Measurements from ENCODE around the gene STC2.

STC2 gene

GRCh38 chr5:173298213-173298926 lies 29.8 kb downstream of the STC2 start:
- peak overlapping the region; percentile 71 for H2BK5ac ChIP-seq (ENCODE audit: low read length)
- WGBS, 2 donors (ENCODE audit: extremely low coverage in 2 of 2, insufficient read length in 2 of 2, insufficient replicate concordance in 1 of 2) = no CpG with 5 or more reads among the region's 19 CpGs
- H2BK120ac ChIP-seq (ENCODE audit: low read depth, low read length) = no peak overlapping the region
- H4K91ac ChIP-seq (ENCODE audit: low read depth, low read length, poor library complexity) = peak overlapping the region; percentile 68
- H3K27ac ChIP-seq (replicated peaks; ENCODE audit: low read length) = peak overlapping the region; percentile 71
- no peak overlapping the region for H3K4me3 ChIP-seq (ENCODE audit: low read length in 2 of 2)
- peak overlapping the region; percentile 76 for H2AK5ac ChIP-seq (ENCODE audit: low read depth, low read length)
- no peak overlapping the region for H3K9ac ChIP-seq (ENCODE audit: low read depth, low read length, poor library complexity)
- no peaks in the 10 kb centered on the region for H3K9me3 ChIP-seq (replicated peaks in 1 of 2; ENCODE audit: control insufficient read depth in 2 of 2, insufficient read depth in 1 of 2, low read depth in 1 of 2, low read length in 2 of 2)
- no peak overlapping the region for H2BK15ac ChIP-seq (ENCODE audit: low read length)
- peaks cover 0 to 11% (median 0%) of the 10 kb centered on the region in 3 experiments for H3K27me3 ChIP-seq (ENCODE audit: control insufficient read depth in 3 of 3, insufficient read depth in 3 of 3, low read depth in 1 of 3, low read length in 3 of 3)
- peak overlapping the region; percentile 61 for H3K4ac ChIP-seq (ENCODE audit: low read length)
- peak overlapping the region; percentile 66 for H3K18ac ChIP-seq (ENCODE audit: low read length)
- no peak overlapping the region for H3K14ac ChIP-seq (ENCODE audit: low read length)
- H2AFZ ChIP-seq (ENCODE audit: low read length) = peak overlapping the region; percentile 43
- no peak overlapping the region for H4K8ac ChIP-seq (ENCODE audit: low read depth, low read length)
- no peak overlapping the region for H3K23ac ChIP-seq (ENCODE audit: low read depth, low read length, poor library complexity)
- peaks cover 32 to 46% of the 10 kb centered on the region in 2 donors for H3K4me1 ChIP-seq (ENCODE audit: control insufficient read depth in 2 of 2, insufficient read depth in 1 of 2, low read depth in 1 of 2, low read length in 2 of 2)
- peaks cover 1% of the 10 kb centered on the region for H3K79me1 ChIP-seq (ENCODE audit: low read depth, low read length)
- no peak overlapping the region for H2BK12ac ChIP-seq (ENCODE audit: low read length)
- no peaks in the 10 kb centered on the region for H3K36me3 ChIP-seq (replicated peaks in 1 of 2; ENCODE audit: control insufficient read depth in 2 of 2, insufficient read depth in 2 of 2, low read length in 2 of 2)
- no peak for DNase-seq (ENCODE audit: low spot score)
- no peak overlapping the region for H3K4me2 ChIP-seq (ENCODE audit: insufficient read depth, low read length, poor library complexity, severe bottlenecking)

GRCh38 chr5:173297813-173298212 lies 30.4 kb downstream of the STC2 start:
- Histone ChIP-seq H3K9ac (ENCODE audit: low read depth, low read length, poor library complexity) (peak overlapping the region; percentile 36), H3K36me3 (replicated peaks in 1 of 2; ENCODE audit: control insufficient read depth in 2 of 2, insufficient read depth in 2 of 2, low read length in 2 of 2) (no peaks in the 10 kb centered on the region), H3K27me3 (ENCODE audit: control insufficient read depth in 3 of 3, insufficient read depth in 3 of 3, low read depth in 1 of 3, low read length in 3 of 3) (peaks cover 0 to 11% (median 0%) of the 10 kb centered on the region in 3 experiments), H2BK15ac (ENCODE audit: low read length) (peak overlapping the region; percentile 86), H2BK5ac (ENCODE audit: low read length) (peak overlapping the region; percentile 69), H3K4me1 (ENCODE audit: control insufficient read depth in 2 of 2, insufficient read depth in 1 of 2, low read depth in 1 of 2, low read length in 2 of 2) (peaks cover 32 to 48% of the 10 kb centered on the region in 2 donors), H3K4me2 (ENCODE audit: insufficient read depth, low read length, poor library complexity, severe bottlenecking) (no peak overlapping the region), H4K8ac (ENCODE audit: low read depth, low read length) (peak overlapping the region; percentile 70), H2AK5ac (ENCODE audit: low read depth, low read length) (peak overlapping the region; percentile 85), H3K4me3 (ENCODE audit: low read length in 2 of 2) (no peak overlapping the region), H2AFZ (ENCODE audit: low read length) (peak overlapping the region; percentile 9), H3K27ac (replicated peaks; ENCODE audit: low read length) (peak overlapping the region; percentile 23), H4K91ac (ENCODE audit: low read depth, low read length, poor library complexity) (no peak overlapping the region), H3K79me1 (ENCODE audit: low read depth, low read length) (peaks cover 1% of the 10 kb centered on the region), H3K14ac (ENCODE audit: low read length) (peak overlapping the region; percentile 96), H3K4ac (ENCODE audit: low read length) (peak overlapping the region; percentile 91), H3K18ac (ENCODE audit: low read length) (peak overlapping the region; percentile 97), H3K23ac (ENCODE audit: low read depth, low read length, poor library complexity) (no peak overlapping the region), H2BK120ac (ENCODE audit: low read depth, low read length) (peak overlapping the region; percentile 1), H3K9me3 (replicated peaks in 1 of 2; ENCODE audit: control insufficient read depth in 2 of 2, insufficient read depth in 1 of 2, low read depth in 1 of 2, low read length in 2 of 2) (no peaks in the 10 kb centered on the region), H2BK12ac (ENCODE audit: low read length) (peak overlapping the region; percentile 99)
- no peak for DNase-seq (ENCODE audit: low spot score)
- no CpG with 5 or more reads among the region's 8 CpGs for WGBS, 2 donors (ENCODE audit: extremely low coverage in 2 of 2, insufficient read length in 2 of 2, insufficient replicate concordance in 1 of 2)

GRCh38 chr5:173296737-173297676 lies 31.2 kb downstream of the STC2 start:
- H3K27me3 ChIP-seq (ENCODE audit: control insufficient read depth in 3 of 3, insufficient read depth in 3 of 3, low read depth in 1 of 3, low read length in 3 of 3) = peaks cover 0 to 11% (median 0%) of the 10 kb centered on the region in 3 experiments
- H3K14ac ChIP-seq (ENCODE audit: low read length) = no peak overlapping the region
- peak overlapping the region; percentile 69 for H2BK5ac ChIP-seq (ENCODE audit: low read length)
- H2BK15ac ChIP-seq (ENCODE audit: low read length) = peak overlapping the region; percentile 86
- peak overlapping the region; percentile 9 for H2AFZ ChIP-seq (ENCODE audit: low read length)
- H2BK120ac ChIP-seq (ENCODE audit: low read depth, low read length) = peak overlapping the region; percentile 1
- no CpG with 5 or more reads among the region's 25 CpGs for WGBS, 2 donors (ENCODE audit: extremely low coverage in 2 of 2, insufficient read length in 2 of 2, insufficient replicate concordance in 1 of 2)
- H3K4me2 ChIP-seq (ENCODE audit: insufficient read depth, low read length, poor library complexity, severe bottlenecking) = no peak overlapping the region
- DNase-seq (ENCODE audit: low spot score) = no peak
- H3K9ac ChIP-seq (ENCODE audit: low read depth, low read length, poor library complexity) = no peak overlapping the region
- peak overlapping the region; percentile 82 for H4K91ac ChIP-seq (ENCODE audit: low read depth, low read length, poor library complexity)
- no peak overlapping the region for H3K27ac ChIP-seq (replicated peaks; ENCODE audit: low read length)
- peak overlapping the region; percentile 40 for H3K23ac ChIP-seq (ENCODE audit: low read depth, low read length, poor library complexity)
- peak overlapping the region; percentile 85 for H2AK5ac ChIP-seq (ENCODE audit: low read depth, low read length)
- H3K4me3 ChIP-seq (ENCODE audit: low read length in 2 of 2) = no peak overlapping the region
- H3K9me3 ChIP-seq (replicated peaks in 1 of 2; ENCODE audit: control insufficient read depth in 2 of 2, insufficient read depth in 1 of 2, low read depth in 1 of 2, low read length in 2 of 2) = no peaks in the 10 kb centered on the region
- peak overlapping the region; percentile 97 for H3K18ac ChIP-seq (ENCODE audit: low read length)
- H3K4ac ChIP-seq (ENCODE audit: low read length) = no peak overlapping the region
- H3K36me3 ChIP-seq (replicated peaks in 1 of 2; ENCODE audit: control insufficient read depth in 2 of 2, insufficient read depth in 2 of 2, low read length in 2 of 2) = no peaks in the 10 kb centered on the region
- H4K8ac ChIP-seq (ENCODE audit: low read depth, low read length) = peak overlapping the region; percentile 30
- H3K79me1 ChIP-seq (ENCODE audit: low read depth, low read length) = peaks cover 1% of the 10 kb centered on the region
- H3K4me1 ChIP-seq (ENCODE audit: control insufficient read depth in 2 of 2, insufficient read depth in 1 of 2, low read depth in 1 of 2, low read length in 2 of 2) = peaks cover 30 to 41% of the 10 kb centered on the region in 2 donors
- H2BK12ac ChIP-seq (ENCODE audit: low read length) = peak overlapping the region; percentile 100

- no peak for DNase-seq (ENCODE audit: low spot score)
- Histone ChIP-seq H2BK5ac (ENCODE audit: low read length) (no peak overlapping the region), H2AK5ac (ENCODE audit: low read depth, low read length) (no peak overlapping the region), H2BK120ac (ENCODE audit: low read depth, low read length) (no peak overlapping the region), H3K18ac (ENCODE audit: low read length) (no peak overlapping the region), H4K91ac (ENCODE audit: low read depth, low read length, poor library complexity) (no peak overlapping the region), H3K36me3 (replicated peaks in 1 of 2; ENCODE audit: control insufficient read depth in 2 of 2, insufficient read depth in 2 of 2, low read length in 2 of 2) (no peaks in the 10 kb centered on the region), H3K14ac (ENCODE audit: low read length) (no peak overlapping the region), H3K23ac (ENCODE audit: low read depth, low read length, poor library complexity) (no peak overlapping the region), H3K9ac (ENCODE audit: low read depth, low read length, poor library complexity) (no peak overlapping the region), H3K4me1 (ENCODE audit: control insufficient read depth in 2 of 2, insufficient read depth in 1 of 2, low read depth in 1 of 2, low read length in 2 of 2) (peaks cover 36 to 38% of the 10 kb centered on the region in 2 donors), H3K27me3 (ENCODE audit: control insufficient read depth in 3 of 3, insufficient read depth in 3 of 3, low read depth in 1 of 3, low read length in 3 of 3) (peaks cover 0 to 11% (median 0%) of the 10 kb centered on the region in 3 experiments), H3K4me2 (ENCODE audit: insufficient read depth, low read length, poor library complexity, severe bottlenecking) (no peak overlapping the region), H4K8ac (ENCODE audit: low read depth, low read length) (no peak overlapping the region), H3K4ac (ENCODE audit: low read length) (no peak overlapping the region), H2BK12ac (ENCODE audit: low read length) (no peak overlapping the region), H3K27ac (replicated peaks; ENCODE audit: low read length) (no peak overlapping the region), H3K4me3 (ENCODE audit: low read length in 2 of 2) (no peak overlapping the region), H2AFZ (ENCODE audit: low read length) (no peak overlapping the region), H3K79me1 (ENCODE audit: low read depth, low read length) (peaks cover 1% of the 10 kb centered on the region), H3K9me3 (replicated peaks in 1 of 2; ENCODE audit: control insufficient read depth in 2 of 2, insufficient read depth in 1 of 2, low read depth in 1 of 2, low read length in 2 of 2) (no peaks in the 10 kb centered on the region), H2BK15ac (ENCODE audit: low read length) (no peak overlapping the region)
- no CpG with 5 or more reads among the region's 1 CpG for WGBS, 2 donors (ENCODE audit: extremely low coverage in 2 of 2, insufficient read length in 2 of 2, insufficient replicate concordance in 1 of 2)
Observed at GRCh38 chr5:173295796-173296195, 32.4 kb downstream of the STC2 start.

All from neuronal stem cell (in vitro differentiated cells).